ENCODE data around the gene SSBP4. TPM values are rescaled to one million over a fixed set of nuclear protein-coding genes. Genes with fewer than 3 reads are reported as not detected.

Gene SSBP4
- total and polyA plus RNA-seq, 2 of the 4 experiments (the other 2 are of a cell fraction), result 14.9 to 39.7 TPM

- Histone ChIP-seq H3K27me3 (ENCODE audit: control insufficient read depth, insufficient read depth, low read length) (no peaks in the 10 kb centered on the region), H4K91ac (ENCODE audit: insufficient read depth, low read depth, low read length) (peak overlapping the region; percentile 91), H3K79me1 (ENCODE audit: low read depth in 1 of 2, low read length in 2 of 2) (peaks cover 0 to 42% of the 10 kb centered on the region in 2 experiments; a peak in 3 of 4 replicates), H3K56ac (ENCODE audit: extremely low read depth, insufficient read depth, low read length) (0 out of 2 replicates have a peak overlapping the region, but pooled peaks have one; percentile 32), H3K4me3 (ENCODE audit: insufficient read depth, low read depth, low read length) (peak overlapping the region; percentile 2; the same call in 1 of the 2 replicates), H3K18ac (ENCODE audit: low read depth, low read length) (peak overlapping the region; percentile 52), H4K5ac (ENCODE audit: low read depth, low read length) (peak overlapping the region; percentile 91), H3K4me1 (ENCODE audit: control insufficient read depth, insufficient read depth, low read length) (peaks cover 37% of the 10 kb centered on the region), H3K9me3 (ENCODE audit: control insufficient read depth, insufficient read depth, low read length) (no peaks in the 10 kb centered on the region), H2AK9ac (replicated peaks; ENCODE audit: low read depth, low read length, poor library complexity) (peak overlapping the region; percentile 99), H4K8ac (ENCODE audit: low read depth in 2 of 2, low read length in 2 of 2) (peak overlapping the region; percentile 88 to 100), H3K4ac (ENCODE audit: low read depth, low read length) (peak overlapping the region; percentile 96), H3K9ac (ENCODE audit: low read depth, low read length) (peak overlapping the region; percentile 58), H2AFZ (replicated peaks; ENCODE audit: low read length, poor library complexity) (peak overlapping the region; percentile 97), H2BK5ac (ENCODE audit: low read depth, low read length, poor library complexity, severe bottlenecking) (peak overlapping the region; percentile 71), H4K20me1 (ENCODE audit: insufficient read depth, low read length) (peaks cover 28% of the 10 kb centered on the region), H3K14ac (replicated peaks; ENCODE audit: low read depth, low read length) (peak overlapping the region; percentile 79), H3K36me3 (ENCODE audit: control insufficient read depth, insufficient read depth, low read length) (no peaks in the 10 kb centered on the region), H3K9me1 (ENCODE audit: insufficient read depth, low read length) (peaks cover 16% of the 10 kb centered on the region; the same call in 1 of the 2 replicates), H3K23ac (ENCODE audit: low read depth, low read length) (peak overlapping the region; percentile 63), H2BK120ac (ENCODE audit: low read depth, low read length) (peak overlapping the region; percentile 86), H3K27ac (ENCODE audit: insufficient read depth, low read length) (peak overlapping the region; percentile 90), H2BK15ac (ENCODE audit: low read depth, low read length) (peak overlapping the region; percentile 87; the same call in 1 of the 3 replicates), H2AK5ac (ENCODE audit: low read depth, low read length) (peak overlapping the region; percentile 94), H2BK20ac (ENCODE audit: low read depth, low read length) (peak overlapping the region; percentile 79), H3K4me2 (ENCODE audit: low read depth, low read length) (peak overlapping the region; percentile 59)
- ChIA-PET POLR2A (ENCODE audit: unreplicated experiment) (no interaction called here), CTCF (interaction anchor here (1.1 kb wide), 1 partner anchor 89 kb away, joined by 3 read pairs; no protein-coding TSS in a partner anchor)
- DNase-seq (no peak), ATAC-seq (ENCODE audit: low read depth) (no peak)
- BruUV-seq (replicated peaks), result no TSS peak
- dilution Hi-C loops (cut with HindIII; ENCODE audit: low sequenced_read_pairs, unreplicated experiment), result no loop called here
- in situ Hi-C loops (cut with MboI; ENCODE audit: low sequenced_read_pairs), result loop anchor here (10.0 kb wide), 2 partner anchors 223 to 303 kb away; partner anchors contain the start of gene MPV17L2
- intact Hi-C loops (cut with micrococcal nuclease), result loop anchor here (5.0 to 10.0 kb wide), 2 partner anchors 141 to 213 kb away; partner anchors contain the start of gene RAB3A
- peak; percentile 81 for TF ChIP-seq BHLHE40 (IDR thresholded peaks at IDR 0.05; ENCODE audit: low read depth, low read length)
- no peak for TF ChIP-seq CHD1 (IDR thresholded peaks at IDR 0.05; ENCODE audit: low read depth, low read length)
- no peak for TF ChIP-seq MAFK (IDR thresholded peaks at IDR 0.05; ENCODE audit: low read depth, low read length)
- no peak for TF ChIP-seq RAD21 (IDR thresholded peaks at IDR 0.05; ENCODE audit: low read length)
- TF ChIP-seq NFE2L2 (IDR thresholded peaks at IDR 0.05; ENCODE audit: low read depth, low read length), result no peak
- TF ChIP-seq USF2 (IDR thresholded peaks at IDR 0.05; ENCODE audit: low read depth, low read length), result peak; percentile 35; the same call in 1 of the 2 replicates
- TF ChIP-seq SMC3 (IDR thresholded peaks at IDR 0.05; ENCODE audit: low read depth, low read length), result no peak
- 14% methylated on average over 14 of the region's 30 CpGs; no CpG with 5 or more reads in 1 of the 2 experiments for WGBS, 2 experiments (ENCODE audit: extremely low coverage in 2 of 2, insufficient read length in 1 of 2)
Measured at GRCh38 chr19:18418029-18418482, 1.1 kb upstream of the SSBP4 start.
